OCI-LY1 (cell line): ENCODE data around the gene LRRC25.

Experiments
- CTCF ChIP-seq: fragments of 200-600 bp; sonication (generic), shearing (Covaris generic); IDR thresholded peaks from 2 replicates; pipeline ENCODE4 v1.5.1; 2017; ENCODE audit warnings: mild to moderate bottlenecking, antibody characterized with exemption, low read length, moderate library complexity, mixed read lengths
- EZH2 ChIP-seq: fragments of 200-600 bp; sonication (generic), shearing (Covaris generic); IDR thresholded peaks from 2 replicates; pipeline ENCODE4 v1.8.0; 2017; ENCODE audit warnings: borderline replicate concordance, mixed run types, mild to moderate bottlenecking, antibody characterized with exemption, low read length, moderate library complexity, mixed read lengths

- no peak for TF ChIP-seq CTCF
- no peak for TF ChIP-seq EZH2
These were observed 30.9 kb upstream of the LRRC25 start for GRCh38 chr19:18428173-18428786.
